ENCODE measurements around the gene PLB1.

The PLB1 gene

DNA sequence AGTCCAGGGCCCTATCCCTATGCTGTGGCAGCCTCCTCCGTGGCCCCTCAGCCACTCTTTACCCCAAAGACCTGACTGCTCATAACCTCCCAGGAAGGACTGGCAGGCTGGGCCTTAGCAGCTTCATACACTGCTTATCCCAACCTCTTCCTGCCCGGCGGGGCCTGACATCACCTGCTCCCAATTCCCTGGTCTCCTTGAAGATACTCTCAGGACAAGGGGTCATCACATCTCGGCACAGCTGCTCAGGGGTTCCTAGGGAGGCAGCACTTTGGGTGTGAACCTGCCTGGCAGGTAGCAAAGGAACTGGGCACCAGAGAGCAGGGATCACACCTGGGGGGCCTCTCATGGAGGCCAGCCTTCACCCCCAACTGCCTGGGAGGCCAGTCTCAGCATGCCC is 68.5 kb downstream of the PLB1 start:
- TF ChIP-seq CTCF (IDR thresholded peaks at IDR 0.05), result no peak

GRCh38 chr2:28565033-28565432 is 69.2 kb downstream of the PLB1 start:
- no peak for TF ChIP-seq CTCF (IDR thresholded peaks at IDR 0.05)

DNA sequence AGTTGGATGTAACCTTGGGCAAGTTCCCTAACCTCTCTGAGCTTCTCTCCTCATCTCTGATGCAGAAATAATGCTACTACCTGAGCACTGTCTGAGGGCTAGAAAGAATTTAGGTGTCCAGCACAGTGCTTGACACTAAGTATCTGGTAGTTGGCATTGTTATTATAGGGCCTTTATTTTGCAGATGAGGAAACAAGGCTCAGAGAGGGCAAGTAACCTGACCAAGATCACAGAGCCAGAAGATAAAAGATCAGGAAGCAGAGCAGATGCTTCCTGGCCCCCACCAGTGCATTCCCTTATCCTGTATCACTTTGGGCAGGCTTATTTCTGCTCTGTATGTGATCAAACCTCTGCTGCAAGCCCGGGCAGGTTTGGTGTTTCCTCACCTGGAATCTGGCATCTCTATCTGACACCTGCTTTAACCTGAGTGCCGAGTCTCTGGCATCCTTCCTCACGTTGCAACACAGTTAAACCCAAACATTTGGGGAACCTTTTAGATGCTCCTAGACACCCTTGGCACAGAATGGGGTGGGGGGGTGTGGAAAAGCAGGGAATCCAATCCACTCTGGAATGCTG is 69.9 kb downstream of the PLB1 start:
- TF ChIP-seq CTCF (IDR thresholded peaks at IDR 0.05), result no peak

DNA sequence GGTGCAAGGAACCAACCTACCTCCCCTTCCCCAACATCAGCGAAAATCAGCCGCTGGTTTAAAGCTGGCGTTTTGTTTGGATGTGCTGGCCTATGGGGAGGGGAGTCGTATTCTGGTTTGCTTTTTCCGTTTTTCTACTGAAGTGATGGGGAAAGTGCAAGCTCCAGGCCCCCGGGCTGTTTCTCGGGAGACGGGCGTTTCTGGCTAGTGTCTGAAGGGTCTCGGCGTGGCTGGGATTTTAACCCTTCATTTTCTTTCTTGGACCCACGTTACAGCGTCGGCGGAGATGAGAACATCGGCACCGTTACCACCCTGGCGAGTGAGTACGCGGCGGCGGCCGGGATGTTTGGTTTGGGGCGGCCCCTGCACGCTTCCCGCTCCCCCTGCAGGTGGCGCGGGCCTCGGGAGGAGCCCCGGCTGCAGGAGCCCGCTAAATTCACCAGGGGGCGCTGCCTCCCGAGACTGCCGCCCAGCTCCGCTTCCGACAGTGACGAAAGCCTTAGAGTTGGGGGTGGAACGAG is 70.7 kb downstream of the PLB1 start:
- TF ChIP-seq CTCF (IDR thresholded peaks at IDR 0.05), result peak; percentile 97

- 0 out of 2 replicates have a peak, but pooled peaks have one; percentile 9 for TF ChIP-seq CTCF (IDR thresholded peaks at IDR 0.05)
Measured at GRCh38 chr2:28567061-28567471, 71.2 kb downstream of the PLB1 start.

DNA sequence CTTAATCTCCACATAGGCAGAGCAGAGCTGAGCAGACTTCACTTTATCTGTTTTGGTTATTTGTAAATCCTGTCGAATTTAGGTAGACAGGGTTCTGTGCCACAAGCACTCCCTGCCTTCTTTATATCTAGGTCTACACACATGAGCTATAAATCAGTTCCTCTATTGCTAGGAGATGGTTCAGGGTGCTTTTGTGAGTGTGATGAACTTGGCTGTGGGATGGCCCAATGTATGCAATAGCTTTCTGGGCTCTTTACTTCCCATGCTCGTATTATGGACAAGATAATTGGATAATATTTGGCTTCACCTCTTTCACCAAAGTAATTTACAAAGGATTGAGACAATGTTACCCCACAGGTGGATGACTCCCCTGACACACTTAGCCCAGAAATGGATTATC is 72.2 kb downstream of the PLB1 start:
- no peak for TF ChIP-seq CTCF (IDR thresholded peaks at IDR 0.05)

GRCh38 chr2:28568533-28568932 is 72.7 kb downstream of the PLB1 start:
- TF ChIP-seq CTCF (IDR thresholded peaks at IDR 0.05), result no peak

DNA sequence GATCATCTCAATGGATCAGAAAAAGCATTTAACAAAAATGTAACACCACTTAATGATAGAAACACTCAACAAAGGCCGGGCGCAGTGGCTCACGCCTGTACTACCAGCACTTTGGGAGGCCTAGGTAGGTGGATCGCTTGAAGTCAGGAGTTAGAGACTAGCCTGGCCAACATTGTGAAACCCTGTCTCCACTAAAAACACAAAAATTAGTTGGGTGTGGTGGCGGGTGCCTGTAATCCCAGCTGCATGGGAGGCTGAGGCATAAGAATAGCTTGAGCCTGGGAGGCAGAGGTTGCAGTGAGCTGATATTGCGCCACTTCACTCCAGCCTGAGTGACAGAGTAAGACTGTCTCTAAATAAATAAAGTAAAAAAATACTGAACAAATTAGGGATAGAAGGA is 74.6 kb downstream of the PLB1 start:
- no peak for TF ChIP-seq CTCF (IDR thresholded peaks at IDR 0.05)

Data from LNCAP (cell line).